ENCODE data around the gene UBE3D.

Gene UBE3D

GRCh38 chr6:82980086-82980485 lies 85.6 kb downstream of the UBE3D start:
- Histone ChIP-seq H3K9me2 (replicated peaks; ENCODE audit: insufficient read depth, low read length) (no peaks in the 10 kb centered on the region), H4K20me1 (ENCODE audit: insufficient read depth, low read length) (no peaks in the 10 kb centered on the region), H3K4me3 (ENCODE audit: low read length) (no peak overlapping the region), H3F3A (ENCODE audit: insufficient read depth, low read length) (no peaks in the 10 kb centered on the region), H3K79me2 (ENCODE audit: low read length) (no peaks in the 10 kb centered on the region), H2AFZ (ENCODE audit: low read length) (no peak overlapping the region), H3K4me1 (ENCODE audit: low read length) (no peaks in the 10 kb centered on the region), H3K9ac (ENCODE audit: low read length) (no peak overlapping the region), H3K36me3 (replicated peaks; ENCODE audit: insufficient read depth, low read length) (no peaks in the 10 kb centered on the region), H3K9me3 (replicated peaks; ENCODE audit: insufficient read depth, low read length) (no peaks in the 10 kb centered on the region), H3K27me3 (replicated peaks; ENCODE audit: insufficient read depth, low read length) (no peaks in the 10 kb centered on the region), H3K4me2 (ENCODE audit: low read depth, low read length) (no peak overlapping the region), H3K27ac (ENCODE audit: low read length) (no peak overlapping the region)
- TF ChIP-seq CTCF (IDR thresholded peaks at IDR 0.05; ENCODE audit: low read length) (no peak), EZH2 (optimal IDR thresholded peaks at IDR 0.05; ENCODE audit: low read depth, low read length) (no peak), EZH2phosphoT487 (IDR thresholded peaks at IDR 0.05; ENCODE audit: low read length) (no peak)
- DNase-seq: no peak

- H2AFZ ChIP-seq (ENCODE audit: low read length): no peak overlapping the region
- H3K4me2 ChIP-seq (ENCODE audit: low read depth, low read length): no peak overlapping the region
- no peaks in the 10 kb centered on the region for H3K9me2 ChIP-seq (replicated peaks; ENCODE audit: insufficient read depth, low read length)
- H3K27ac ChIP-seq (ENCODE audit: low read length): no peak overlapping the region
- no peaks in the 10 kb centered on the region for H3K79me2 ChIP-seq (ENCODE audit: low read length)
- no peaks in the 10 kb centered on the region for H3K4me1 ChIP-seq (ENCODE audit: low read length)
- TF ChIP-seq EZH2phosphoT487 (IDR thresholded peaks at IDR 0.05; ENCODE audit: low read length): no peak
- TF ChIP-seq CTCF (IDR thresholded peaks at IDR 0.05; ENCODE audit: low read length): no peak
- TF ChIP-seq EZH2 (optimal IDR thresholded peaks at IDR 0.05; ENCODE audit: low read depth, low read length): no peak
- H4K20me1 ChIP-seq (ENCODE audit: insufficient read depth, low read length): no peaks in the 10 kb centered on the region
- no peaks in the 10 kb centered on the region for H3K9me3 ChIP-seq (replicated peaks; ENCODE audit: insufficient read depth, low read length)
- no peak for DNase-seq
- no peaks in the 10 kb centered on the region for H3K27me3 ChIP-seq (replicated peaks; ENCODE audit: insufficient read depth, low read length)
- no peak overlapping the region for H3K9ac ChIP-seq (ENCODE audit: low read length)
- no peak overlapping the region for H3K4me3 ChIP-seq (ENCODE audit: low read length)
- H3K36me3 ChIP-seq (replicated peaks; ENCODE audit: insufficient read depth, low read length): no peaks in the 10 kb centered on the region
- no peaks in the 10 kb centered on the region for H3F3A ChIP-seq (ENCODE audit: insufficient read depth, low read length)
Measured at GRCh38 chr6:82979657-82980056, 86.0 kb downstream of the UBE3D start.

- Histone ChIP-seq H3K4me2 (ENCODE audit: low read depth, low read length) (no peak overlapping the region), H3K79me2 (ENCODE audit: low read length) (no peaks in the 10 kb centered on the region), H2AFZ (ENCODE audit: low read length) (no peak overlapping the region), H3K27ac (ENCODE audit: low read length) (no peak overlapping the region), H3F3A (ENCODE audit: insufficient read depth, low read length) (no peaks in the 10 kb centered on the region), H3K9me2 (replicated peaks; ENCODE audit: insufficient read depth, low read length) (no peaks in the 10 kb centered on the region), H3K4me1 (ENCODE audit: low read length) (no peaks in the 10 kb centered on the region), H3K4me3 (ENCODE audit: low read length) (no peak overlapping the region), H3K9me3 (replicated peaks; ENCODE audit: insufficient read depth, low read length) (no peaks in the 10 kb centered on the region), H3K9ac (ENCODE audit: low read length) (no peak overlapping the region), H4K20me1 (ENCODE audit: insufficient read depth, low read length) (no peaks in the 10 kb centered on the region), H3K36me3 (replicated peaks; ENCODE audit: insufficient read depth, low read length) (no peaks in the 10 kb centered on the region), H3K27me3 (replicated peaks; ENCODE audit: insufficient read depth, low read length) (no peaks in the 10 kb centered on the region)
- no peak for TF ChIP-seq EZH2 (optimal IDR thresholded peaks at IDR 0.05; ENCODE audit: low read depth, low read length)
- TF ChIP-seq EZH2phosphoT487 (IDR thresholded peaks at IDR 0.05; ENCODE audit: low read length): no peak
- TF ChIP-seq CTCF (IDR thresholded peaks at IDR 0.05; ENCODE audit: low read length): no peak
- DNase-seq: no peak
Measured at GRCh38 chr6:82978362-82978945, 87.2 kb downstream of the UBE3D start.
